Activated CD4-positive, alpha-beta T cell treated with anti-CD3 and anti-CD28 coated beads, Interleukin-2, amount 50 U/mL, for 48 hours (primary cell): ENCODE results near the gene OR52J3.
A peak's percentile ranks its signal among the peaks of the same experiment; 100 is the strongest.
"Not testable (repeated sequence)": the region's sequence is repeated elsewhere in the genome, so short reads cannot be mapped to it uniquely, and the experiment has no call there.

Experiments
- DNase-seq, 2 experiments: peaks; one replicate each; pipeline ENCODE4 v3.0.0-alpha.2; 2020

OR52J3 gene

DNA sequence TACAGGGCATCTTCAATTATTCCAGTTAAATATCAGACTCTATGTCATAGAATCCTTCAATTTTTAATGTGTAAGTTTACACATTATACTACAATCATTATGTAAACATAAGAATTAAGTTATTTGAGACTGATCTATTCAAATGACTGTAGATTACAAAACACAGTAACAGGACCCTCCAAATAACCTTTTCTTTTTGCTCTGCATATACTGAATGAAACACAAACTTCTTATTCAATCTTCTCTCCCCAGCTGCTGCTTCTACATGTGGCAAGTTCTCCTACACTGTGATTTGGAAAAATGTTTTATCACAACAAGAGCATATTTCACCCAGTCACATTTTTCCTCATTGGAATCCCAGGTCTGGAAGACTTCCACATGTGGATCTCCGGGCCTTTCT, at the start of gene OR52J3:
Gene OR52J3 (plus strand): TSS at position 301 of the 400 bp plus-strand sequence. CDS start 0 bp downstream, at position 301.
- DNase-seq: no peak

DNA sequence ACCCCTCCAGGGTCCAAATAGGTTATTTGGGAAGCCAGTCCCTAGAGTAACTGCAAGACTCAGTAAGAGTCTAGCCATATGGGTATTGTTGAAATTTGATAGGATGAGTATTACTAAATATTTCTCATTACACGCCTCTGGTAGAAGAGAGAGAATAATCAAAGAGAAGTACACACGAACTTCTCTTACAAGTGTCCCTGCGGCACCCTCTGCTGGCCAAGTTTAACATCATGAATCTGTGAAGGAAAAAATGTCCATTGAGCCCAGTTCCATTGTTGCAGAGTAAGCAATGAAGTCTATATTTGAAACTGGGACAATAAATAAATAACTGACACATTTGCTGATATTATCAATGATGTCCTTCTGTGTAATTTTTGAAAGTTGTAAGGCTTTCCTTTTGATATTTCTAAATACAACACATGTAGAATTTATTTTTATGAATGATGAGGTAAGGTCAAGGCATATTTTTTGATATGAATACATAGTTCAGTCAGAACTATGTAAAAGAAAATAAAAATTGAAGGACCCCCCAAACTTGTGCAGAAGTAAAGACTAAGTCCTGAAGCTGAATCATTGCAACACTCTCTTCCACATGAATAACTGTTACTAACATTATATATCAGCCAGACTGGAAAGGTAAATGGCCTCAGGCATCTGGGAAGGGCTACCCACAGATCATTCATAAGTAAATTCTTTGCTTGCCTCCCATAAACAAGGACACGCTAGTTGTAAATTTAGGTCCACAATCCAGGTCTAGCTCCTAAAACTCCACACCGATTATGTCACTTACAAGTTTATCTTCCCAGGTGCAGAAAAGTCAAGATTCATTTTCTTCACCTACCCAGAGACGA, 41.7 kb upstream of the OR52J3 start:
- peak; percentile 30 to 42 for DNase-seq

DNA sequence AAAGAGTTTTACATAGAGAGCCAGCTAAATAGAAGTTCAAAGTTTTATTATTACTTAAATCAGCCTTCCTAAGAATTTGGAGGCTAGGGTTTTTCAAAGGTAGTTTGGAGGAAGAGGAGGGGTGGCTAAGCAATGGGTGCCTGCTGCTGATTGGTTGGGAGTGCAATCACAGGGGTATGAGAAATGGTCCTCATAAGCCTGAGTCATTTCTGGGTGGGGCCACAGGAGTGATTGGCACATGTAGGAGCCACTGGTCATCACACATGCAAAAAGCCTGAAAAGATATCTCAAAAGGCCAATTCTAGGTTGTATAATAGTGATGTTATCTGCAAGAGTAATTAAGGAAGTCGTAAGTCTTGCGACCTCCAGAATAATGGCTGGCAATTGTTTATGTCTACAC, 38.8 kb upstream of the OR52J3 start:
- no peak for DNase-seq

- DNase-seq: no peak
These were observed 35.1 kb upstream of the OR52J3 start for GRCh38 chr11:5011254-5011653.

DNA sequence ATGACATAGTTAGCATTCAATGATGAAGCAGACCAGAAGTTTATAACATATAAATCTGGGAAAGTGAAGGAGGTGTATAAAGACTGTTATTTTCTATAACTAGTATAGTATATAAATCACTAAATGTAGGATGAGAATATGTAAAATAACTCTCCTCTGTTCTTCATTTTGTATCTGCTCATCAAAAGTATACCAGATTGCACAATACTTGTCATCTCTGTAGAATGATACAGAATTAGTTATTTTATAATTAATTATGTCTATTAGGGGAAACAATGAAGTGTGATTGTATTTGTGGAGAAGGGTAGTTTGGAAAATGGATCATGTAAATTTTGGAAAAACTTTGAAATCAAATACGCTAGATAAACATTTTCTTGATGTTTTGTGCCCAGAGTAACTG, 33.3 kb upstream of the OR52J3 start:
- DNase-seq: no peak

- no peak for DNase-seq
These were observed 24.3 kb upstream of the OR52J3 start for GRCh38 chr11:5021996-5022395.

DNA sequence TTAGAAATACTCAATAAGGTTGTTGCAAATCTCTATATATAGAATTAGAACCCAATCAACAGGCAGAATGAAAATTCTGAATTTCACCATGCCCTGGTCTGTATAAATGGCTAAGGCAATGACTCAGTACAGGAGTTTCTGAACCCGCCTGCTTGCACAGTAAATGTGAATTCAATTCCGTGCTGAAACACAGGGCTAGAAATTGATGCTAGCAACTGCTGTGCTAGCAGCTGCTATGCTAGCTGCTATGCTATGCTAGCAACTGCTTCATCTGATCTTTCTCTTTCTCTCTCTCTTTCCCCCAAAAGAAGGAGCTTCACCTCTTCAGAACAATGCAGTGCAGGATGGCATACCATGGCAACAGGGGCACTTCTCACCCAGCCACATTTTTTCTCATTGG, 9.7 kb upstream of the OR52J3 start:
- no peak for DNase-seq

GRCh38 chr11:5037926-5038325, 8.4 kb upstream of the OR52J3 start:
- DNase-seq: no peak

DNA sequence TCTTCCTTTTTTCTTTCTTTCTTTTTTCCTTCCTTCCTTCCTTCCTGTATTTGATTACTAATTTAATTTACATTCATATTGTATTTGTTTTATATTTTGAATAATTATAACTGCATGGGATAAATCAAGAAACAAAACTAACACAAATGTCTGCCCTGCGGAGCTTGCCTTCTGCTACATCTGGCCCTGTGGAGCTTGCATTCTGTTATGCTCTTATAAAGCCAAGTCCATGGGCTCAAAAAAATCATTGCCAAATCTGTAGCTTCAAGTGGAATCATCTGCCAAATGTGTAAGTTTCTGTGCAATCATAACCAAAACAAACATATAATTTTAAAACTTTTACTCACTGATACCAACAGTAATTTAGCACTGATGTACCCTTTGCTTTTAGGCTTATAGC, 8.0 kb upstream of the OR52J3 start:
- DNase-seq: no peak

- no peak for DNase-seq
These were observed 5.5 kb upstream of the OR52J3 start for GRCh38 chr11:5040876-5041275.

GRCh38 chr11:5042091-5042490, 4.2 kb upstream of the OR52J3 start:
- DNase-seq: no peak

DNA sequence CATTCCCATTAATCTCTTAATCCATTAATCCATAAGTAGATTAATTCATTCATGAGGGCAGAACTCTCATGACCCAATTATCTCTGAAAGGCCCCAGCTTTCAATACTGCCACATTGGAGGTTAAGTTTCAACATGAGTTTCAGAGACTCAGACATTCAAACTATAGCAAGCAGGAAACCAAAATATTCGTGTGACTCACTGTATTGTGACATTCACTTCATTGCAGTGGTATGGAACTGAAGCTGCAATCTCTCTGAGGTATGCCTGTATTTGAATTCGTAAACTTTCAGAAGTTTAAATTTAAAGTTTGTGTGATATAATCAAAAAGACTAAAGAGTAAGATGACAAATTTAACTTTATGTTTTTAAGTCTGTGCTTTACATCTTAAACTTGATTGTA, 2.9 kb upstream of the OR52J3 start:
- no peak for DNase-seq

- DNase-seq: no peak
These were observed 516 bp downstream of the OR52J3 start for GRCh38 chr11:5046754-5047330.

GRCh38 chr11:5058679-5059078, 12.4 kb downstream of the OR52J3 start:
- DNase-seq: not testable (repeated sequence)

- DNase-seq: no peak
These were observed 13.1 kb downstream of the OR52J3 start, which contains the start of gene OR52E2 for GRCh38 chr11:5059391-5059790. Gene OR52E2 (minus strand): TSS chr11:5059627. CDS start chr11:5059627, 0 bp downstream.

- DNase-seq: no peak
These were observed 18.7 kb downstream of the OR52J3 start for GRCh38 chr11:5065027-5065426.

GRCh38 chr11:5069272-5069671, 22.9 kb downstream of the OR52J3 start, which contains the start of gene OR52E1:
Gene OR52E1 (plus strand): TSS chr11:5069572.
- no peak for DNase-seq

DNA sequence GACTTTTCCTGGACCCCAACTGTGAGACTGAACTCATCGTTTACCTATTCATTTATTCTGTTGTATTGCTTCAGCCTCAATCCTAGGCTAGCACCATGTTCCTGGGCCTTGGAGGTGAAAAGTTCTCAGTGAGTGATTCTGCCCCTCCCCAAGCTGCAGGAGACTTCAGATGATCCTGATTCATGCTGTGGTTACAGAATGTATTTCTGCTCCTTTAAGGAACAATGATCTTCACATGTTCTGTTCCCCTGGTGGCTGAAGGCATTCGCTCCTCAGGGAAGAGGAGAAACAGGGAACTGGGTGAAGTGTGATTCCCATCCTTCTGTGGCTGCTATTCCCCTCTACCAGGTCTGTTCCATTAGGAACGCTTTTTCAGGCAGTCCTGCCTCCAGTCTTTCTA, 25.5 kb downstream of the OR52J3 start:
- no peak for DNase-seq

DNA sequence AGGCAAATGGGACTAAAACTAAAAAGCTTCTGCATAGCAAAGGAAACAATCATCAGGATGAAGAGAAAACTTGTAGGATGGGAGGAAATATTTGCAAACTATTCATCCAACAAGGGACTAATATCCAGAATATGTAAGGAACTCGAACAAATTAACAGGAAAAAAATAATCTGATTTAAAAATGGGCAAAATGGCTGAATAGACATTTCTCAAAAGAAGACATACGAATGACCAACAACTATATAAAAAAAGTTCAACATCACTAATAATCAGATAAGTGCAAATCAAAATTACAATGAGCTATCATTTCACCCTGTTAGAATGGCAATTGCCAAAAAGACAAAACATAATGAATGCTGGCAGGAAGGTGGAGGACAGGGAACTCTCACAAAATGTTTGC, 35.1 kb downstream of the OR52J3 start:
- no peak for DNase-seq

DNA sequence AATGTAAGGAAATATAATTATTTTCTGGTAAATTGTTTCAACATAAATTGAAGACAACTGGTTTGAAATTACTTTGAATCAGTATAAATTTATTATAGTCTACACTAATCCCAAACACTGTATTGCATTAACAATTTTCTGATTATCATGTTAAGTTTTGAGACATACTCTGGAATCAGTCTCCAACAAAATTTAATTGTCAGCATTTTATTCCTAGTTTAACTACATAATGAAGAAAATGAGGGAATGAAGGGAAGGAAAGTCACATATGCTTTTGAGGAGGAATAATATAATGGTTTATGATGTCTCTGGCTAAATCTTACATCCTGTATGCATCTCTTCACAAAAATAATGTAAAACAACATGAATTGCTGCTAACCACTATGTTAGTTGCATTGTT, 37.3 kb downstream of the OR52J3 start:
- DNase-seq: no peak

DNA sequence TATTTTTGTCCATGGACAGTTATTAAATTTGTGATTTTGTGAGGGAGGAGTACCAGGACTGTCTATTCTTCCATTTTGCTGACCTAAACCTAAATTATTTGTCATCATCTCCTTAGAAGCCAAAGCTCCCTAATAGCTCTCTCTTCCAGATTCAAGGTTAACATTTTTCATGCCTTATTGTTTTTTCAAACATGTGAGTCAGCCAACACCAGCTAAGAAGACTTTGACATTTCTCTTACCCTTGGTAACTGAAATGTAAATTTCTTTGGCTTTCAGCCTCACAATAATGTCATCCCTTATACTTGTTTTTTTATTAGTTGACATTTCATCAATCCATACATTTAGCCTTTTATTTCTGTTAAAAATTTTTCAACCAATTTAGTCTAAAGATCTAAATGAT, 42.2 kb downstream of the OR52J3 start:
- DNase-seq: no peak

DNA sequence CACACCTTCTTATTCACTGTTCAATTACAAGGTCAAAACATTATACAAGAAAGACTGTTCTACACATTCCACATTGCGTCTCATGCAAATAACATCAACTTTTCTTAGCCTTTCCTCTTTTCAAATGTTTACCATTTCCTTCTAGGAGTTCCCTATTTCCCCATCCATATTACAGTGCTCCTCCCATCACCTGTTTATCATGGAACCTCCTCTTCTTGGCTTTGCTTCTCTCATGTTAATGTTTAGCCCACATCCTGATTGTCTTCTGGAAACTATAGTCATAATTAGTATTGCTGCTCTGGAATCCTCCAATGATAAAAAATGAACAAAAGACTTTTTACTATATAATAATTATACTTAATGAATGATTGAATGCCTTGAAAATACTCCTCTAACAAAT, 44.3 kb downstream of the OR52J3 start:
- no peak for DNase-seq

DNA sequence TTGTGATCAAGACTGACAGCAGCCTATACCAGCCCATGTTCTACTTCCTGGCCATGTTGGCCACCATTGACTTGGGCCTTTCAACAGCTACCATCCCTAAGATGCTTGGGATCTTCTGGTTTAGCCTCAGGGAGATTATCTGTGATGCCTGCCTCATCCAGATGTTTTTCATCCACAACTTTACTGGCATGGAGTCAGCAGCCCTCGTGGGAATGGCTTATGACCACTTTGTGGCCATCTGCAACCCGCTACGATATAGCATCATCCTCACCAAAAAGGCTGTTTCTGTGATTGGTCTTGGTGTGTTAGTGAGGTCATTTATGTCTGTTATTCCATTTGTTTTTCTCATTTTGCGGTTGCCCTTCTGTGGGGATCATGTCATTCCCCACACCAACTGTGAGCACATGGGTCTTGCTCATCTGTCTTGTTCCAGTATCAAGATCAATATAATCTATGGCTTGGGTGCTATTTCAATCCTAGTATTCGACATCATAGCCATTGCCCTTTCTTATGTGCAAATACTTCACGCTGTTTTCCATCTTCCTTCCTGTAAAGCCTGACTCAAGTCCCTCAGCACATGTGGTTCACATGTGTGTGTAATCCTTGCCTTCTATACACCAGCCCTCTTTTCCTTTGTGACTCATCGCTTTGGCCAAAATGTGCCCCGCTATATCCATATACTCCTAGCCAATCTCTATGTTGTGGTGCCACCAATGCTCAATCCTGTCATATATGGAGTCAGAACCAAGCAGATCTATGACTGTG, 46.7 kb downstream of the OR52J3 start:
- DNase-seq: no peak

GRCh38 chr11:5096011-5096410, 49.7 kb downstream of the OR52J3 start:
- no peak for DNase-seq
